Measurements from ENCODE around the gene PAQR4. TPM values are rescaled to one million over a fixed set of nuclear protein-coding genes. Genes with fewer than 3 reads are reported as not detected.

PAQR4 gene
- total RNA-seq, 1 donor from 2014 or later: 14.6 TPM

DNA sequence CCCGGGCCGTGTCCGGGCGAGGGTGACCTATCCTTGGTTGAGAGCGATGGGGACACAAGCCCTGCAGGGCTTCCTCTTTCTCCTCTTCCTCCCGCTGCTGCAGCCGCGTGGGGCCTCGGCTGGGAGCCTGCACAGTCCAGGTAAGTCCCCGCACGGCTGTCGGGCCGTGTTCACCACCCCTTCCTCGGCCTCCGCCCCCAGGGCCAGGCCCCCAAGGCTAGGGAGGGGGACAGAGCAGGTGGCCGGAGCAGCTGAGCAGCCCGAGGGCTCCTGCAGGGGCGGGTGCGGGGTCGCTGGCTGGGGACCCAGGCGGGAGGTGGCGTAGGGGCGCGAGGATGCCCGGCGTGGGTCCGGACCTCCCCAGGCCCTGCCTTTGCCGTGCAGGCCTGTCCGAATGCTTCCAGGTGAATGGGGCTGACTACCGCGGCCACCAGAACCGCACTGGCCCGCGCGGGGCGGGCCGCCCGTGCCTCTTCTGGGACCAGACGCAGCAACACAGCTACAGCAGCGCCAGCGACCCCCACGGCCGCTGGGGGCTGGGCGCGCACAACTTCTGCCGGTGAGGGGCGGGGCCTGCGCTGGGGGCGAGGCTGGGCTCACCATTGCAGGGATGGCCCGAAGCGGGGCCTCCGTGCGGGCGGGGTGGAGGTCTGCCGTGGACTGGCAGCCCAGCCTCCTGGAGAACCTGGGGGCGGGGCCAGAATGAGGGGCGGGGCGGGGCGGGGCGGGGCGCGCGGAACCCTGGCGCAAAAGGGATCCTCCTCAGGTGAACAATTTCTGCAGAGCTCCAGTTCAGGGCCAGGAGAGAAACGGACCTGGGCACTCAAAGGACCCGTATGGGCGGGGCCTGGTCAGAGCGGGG lies 4.4 kb upstream of the PAQR4 start:
- DNase-seq (ENCODE audit: low read depth): no peak

DNA sequence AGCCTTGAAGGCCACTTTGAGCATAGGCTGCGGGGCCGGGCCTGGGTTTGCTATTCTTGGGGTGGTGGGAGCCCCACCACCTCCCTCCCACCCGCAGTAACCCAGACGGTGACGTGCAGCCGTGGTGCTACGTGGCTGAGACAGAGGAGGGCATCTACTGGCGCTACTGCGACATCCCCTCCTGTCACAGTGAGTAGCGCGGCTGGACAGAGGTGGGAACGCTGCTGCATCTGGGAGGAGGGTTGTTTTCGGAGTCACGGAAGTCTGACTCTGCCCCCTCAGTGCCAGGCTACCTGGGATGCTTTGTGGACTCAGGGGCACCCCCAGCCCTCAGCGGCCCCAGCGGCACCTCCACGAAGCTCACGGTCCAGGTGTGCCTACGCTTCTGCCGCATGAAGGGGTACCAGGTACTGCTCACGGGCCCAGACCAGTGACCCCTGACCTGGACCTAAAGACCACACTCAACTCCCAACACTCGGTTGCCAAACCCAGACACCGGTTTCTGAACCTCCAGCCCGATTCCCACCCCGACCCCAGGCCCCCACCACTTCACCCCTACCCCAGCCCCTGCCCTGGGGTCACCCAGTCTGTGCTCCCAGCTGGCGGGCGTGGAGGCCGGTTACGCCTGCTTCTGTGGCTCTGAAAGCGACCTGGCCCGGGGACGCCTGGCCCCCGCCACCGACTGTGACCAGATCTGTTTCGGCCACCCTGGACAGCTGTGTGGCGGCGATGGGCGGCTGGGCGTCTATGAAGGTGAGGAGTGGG lies 2.9 kb upstream of the PAQR4 start:
- DNase-seq (ENCODE audit: low read depth): no peak

GRCh38 chr16:2966808-2967191 lies 2.3 kb upstream of the PAQR4 start:
- no peak for DNase-seq (ENCODE audit: low read depth)

DNA sequence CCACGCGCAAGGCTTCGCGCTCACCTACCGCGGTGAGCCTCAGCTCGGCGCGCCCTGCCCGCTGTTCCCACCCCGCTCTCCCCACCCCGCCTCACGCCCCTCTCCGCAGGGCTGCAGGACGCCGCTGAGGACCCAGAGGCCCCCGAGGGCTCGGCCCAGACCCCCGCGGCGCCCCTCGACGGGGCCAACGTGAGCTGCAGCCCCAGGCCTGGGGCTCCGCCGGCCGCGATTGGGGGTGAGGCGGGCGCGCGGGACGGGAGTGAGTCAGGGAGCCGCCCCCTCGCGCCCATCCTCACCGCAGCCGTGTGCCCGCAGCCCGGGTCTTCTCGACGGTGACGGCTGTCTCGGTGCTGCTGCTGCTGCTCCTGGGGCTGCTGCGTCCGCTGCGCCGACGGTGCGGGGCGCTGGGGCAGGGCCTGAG lies 1.9 kb upstream of the PAQR4 start:
- DNase-seq (ENCODE audit: low read depth): no peak

- no peak for DNase-seq (ENCODE audit: low read depth)
Measured at GRCh38 chr16:2967721-2968161, 1.4 kb upstream of the PAQR4 start.

DNA sequence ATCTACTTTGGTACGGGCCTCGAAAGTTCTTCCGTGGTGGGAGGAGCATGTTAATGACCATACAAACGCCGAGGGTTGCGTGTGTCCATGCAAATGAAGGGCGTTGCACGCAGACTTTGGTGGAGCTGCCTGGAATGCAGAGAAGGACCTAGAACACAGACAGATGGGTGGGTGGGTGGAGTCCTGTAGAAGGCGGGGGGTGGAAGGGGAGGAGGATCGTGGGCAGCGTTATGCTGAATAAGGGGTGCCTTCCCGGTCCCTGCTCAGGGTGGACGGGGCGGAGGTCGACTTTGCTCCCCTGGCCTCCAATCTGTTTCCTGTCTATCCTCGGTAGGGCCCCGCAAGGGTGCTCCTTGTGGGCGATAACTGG lies 795 bp upstream of the PAQR4 start:
- no peak for DNase-seq (ENCODE audit: low read depth)

DNA sequence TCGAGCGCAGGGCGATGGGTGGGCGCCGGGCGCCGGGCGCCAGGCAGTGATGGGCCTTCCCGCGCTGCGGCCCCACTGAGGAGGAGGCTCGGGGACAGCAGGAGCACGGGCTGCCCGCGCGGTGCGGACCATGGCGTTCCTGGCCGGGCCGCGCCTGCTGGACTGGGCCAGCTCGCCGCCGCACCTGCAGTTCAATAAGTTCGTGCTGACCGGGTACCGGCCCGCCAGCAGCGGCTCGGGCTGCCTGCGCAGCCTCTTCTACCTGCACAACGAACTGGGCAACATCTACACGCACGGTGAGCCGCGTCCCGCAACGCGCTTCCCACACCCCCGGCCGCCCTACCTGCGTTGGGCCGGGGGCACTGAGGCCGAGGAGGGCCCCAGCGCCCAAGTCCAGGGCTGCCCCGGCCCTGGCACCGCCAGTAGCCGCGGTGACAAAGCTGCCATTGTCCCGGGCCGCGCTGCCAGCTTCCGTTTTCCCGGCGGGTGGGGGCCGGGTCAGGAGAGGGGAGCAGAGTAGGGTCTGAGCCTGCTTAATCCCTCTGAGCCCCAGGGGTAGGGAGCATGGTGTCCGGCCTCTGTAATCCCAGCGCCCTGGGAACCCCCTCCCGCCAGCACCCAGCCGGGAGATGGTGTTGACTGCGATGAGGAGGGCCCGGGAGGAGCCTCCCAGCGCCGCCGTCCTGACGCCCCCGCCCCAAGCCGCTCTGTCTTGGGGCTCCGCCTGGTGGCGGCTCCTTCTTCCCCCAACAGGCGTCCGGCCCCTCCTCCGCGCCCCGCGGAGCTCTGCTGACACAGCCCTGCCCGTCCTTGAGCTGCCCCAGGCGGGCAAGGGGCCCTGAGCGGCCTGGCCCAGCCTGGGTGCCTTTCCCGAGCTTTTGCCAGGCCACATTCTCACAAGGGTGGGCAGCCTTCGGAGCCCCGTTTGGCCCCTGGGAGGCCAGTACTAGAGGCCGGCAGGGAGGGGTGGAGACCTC lies 685 bp downstream of the PAQR4 start:
- peak; percentile 65 for DNase-seq (ENCODE audit: low read depth)

GRCh38 chr16:2970563-2970962 lies 1.4 kb downstream of the PAQR4 start:
- DNase-seq (ENCODE audit: low read depth): no peak

- no peak for DNase-seq (ENCODE audit: low read depth)
Measured at GRCh38 chr16:2971134-2971984, 2.2 kb downstream of the PAQR4 start.

GRCh38 chr16:2971985-2972784 lies 3.0 kb downstream of the PAQR4 start:
- DNase-seq (ENCODE audit: low read depth): peak; percentile 84

GRCh38 chr16:2973093-2973492 lies 3.9 kb downstream of the PAQR4 start:
- no peak for DNase-seq (ENCODE audit: low read depth)

- no peak for DNase-seq (ENCODE audit: low read depth)
Measured at GRCh38 chr16:2973605-2974318, 4.6 kb downstream of the PAQR4 start.

DNA sequence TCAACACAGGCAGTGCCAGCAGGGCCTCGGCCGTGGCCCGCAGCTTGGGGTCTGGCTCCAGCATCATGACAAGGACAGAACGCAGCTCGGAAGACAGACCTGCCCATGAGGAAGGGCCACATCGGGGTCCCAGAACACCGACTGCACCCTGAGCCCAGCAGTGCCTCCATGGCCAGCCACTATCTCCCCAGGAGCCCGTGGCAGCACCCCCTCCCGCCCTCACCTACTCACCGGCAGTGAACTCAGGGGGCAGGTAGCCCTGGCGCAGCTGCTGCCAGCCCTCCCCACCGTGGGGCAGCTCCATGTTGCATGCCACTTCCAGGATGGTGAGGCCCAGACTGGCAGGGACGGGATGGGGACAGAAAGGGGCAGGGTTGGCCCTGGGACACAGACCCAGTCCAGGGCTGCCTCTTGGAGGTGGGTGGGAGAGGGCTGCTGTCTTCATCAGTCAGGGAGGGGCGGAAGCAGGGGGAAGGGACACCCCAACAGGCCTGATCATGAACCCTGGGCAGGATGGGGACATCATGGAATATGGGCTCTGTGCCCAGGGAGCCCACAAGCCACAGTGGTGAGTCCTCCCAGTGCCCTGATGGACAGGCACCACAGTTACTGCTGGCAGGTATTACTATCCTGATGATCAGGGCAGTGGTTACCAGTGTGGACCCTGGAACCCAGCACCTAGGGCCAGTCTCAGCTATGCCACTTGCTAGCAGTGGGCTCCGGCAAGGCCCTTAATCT lies 5.3 kb downstream of the PAQR4 start:
- DNase-seq (ENCODE audit: low read depth): peak; percentile 55

- DNase-seq (ENCODE audit: low read depth): no peak
Measured at GRCh38 chr16:2975161-2975795, 6.1 kb downstream of the PAQR4 start.

GRCh38 chr16:2976201-2976600 lies 7.1 kb downstream of the PAQR4 start:
- DNase-seq (ENCODE audit: low read depth): no peak

- no peak for DNase-seq (ENCODE audit: low read depth)
Measured at GRCh38 chr16:2976673-2977072, 7.5 kb downstream of the PAQR4 start.

DNA sequence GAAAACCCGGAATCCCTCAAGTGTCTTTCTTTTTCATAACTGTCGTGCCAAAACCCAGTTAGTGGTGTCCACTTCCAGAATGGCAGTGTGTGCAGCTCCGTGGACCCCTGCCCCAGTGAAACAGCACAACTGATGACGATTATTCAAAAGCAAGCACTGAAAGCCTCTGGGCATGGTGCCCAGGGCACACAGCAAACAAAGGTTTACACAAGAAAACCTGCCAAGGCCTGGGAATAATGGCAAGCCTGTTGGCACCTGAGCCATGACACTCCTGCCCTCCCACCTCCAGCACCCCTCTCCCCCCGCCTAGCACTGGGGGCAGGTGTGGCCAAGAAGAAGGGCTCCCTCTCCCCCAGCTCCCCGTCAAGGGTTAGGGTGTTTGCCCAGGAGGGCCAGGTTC lies 8.3 kb downstream of the PAQR4 start:
- no peak for DNase-seq (ENCODE audit: low read depth)
